ENCODE measurements around the gene SYCP2.
A peak's percentile ranks its signal among the peaks of the same experiment; 100 is the strongest.

SYCP2 gene

GRCh38 chr20:59948828-59949720 is 15.6 kb upstream of the SYCP2 start:
- H3K27ac ChIP-seq = peak overlapping the region; percentile 50
- TF ChIP-seq CTCF (conservative IDR thresholded peaks at IDR 0.05) = peak; percentile 88

- H3K27ac ChIP-seq = peak overlapping the region; percentile 50
- TF ChIP-seq CTCF (conservative IDR thresholded peaks at IDR 0.05) = no peak
Measured at GRCh38 chr20:59948212-59948611, 14.8 kb upstream of the SYCP2 start.

- no peak for TF ChIP-seq CTCF (conservative IDR thresholded peaks at IDR 0.05)
- H3K27ac ChIP-seq = peak overlapping the region; percentile 50
Measured at GRCh38 chr20:59947376-59947775, 13.9 kb upstream of the SYCP2 start.

GRCh38 chr20:59945731-59946130 is 12.3 kb upstream of the SYCP2 start:
- no peak for TF ChIP-seq CTCF (conservative IDR thresholded peaks at IDR 0.05)
- peak overlapping the region; percentile 98; the same call in 1 of the 2 replicates for H3K27ac ChIP-seq

GRCh38 chr20:59945175-59945574 is 11.7 kb upstream of the SYCP2 start:
- no peak for TF ChIP-seq CTCF (conservative IDR thresholded peaks at IDR 0.05)
- H3K27ac ChIP-seq = peak overlapping the region; percentile 98

- peak overlapping the region; percentile 98 for H3K27ac ChIP-seq
Measured at GRCh38 chr20:59944726-59945125, 11.3 kb upstream of the SYCP2 start.

GRCh38 chr20:59942245-59942644 is 8.8 kb upstream of the SYCP2 start:
- no peak for TF ChIP-seq CTCF (conservative IDR thresholded peaks at IDR 0.05)
- peak overlapping the region; percentile 98 for H3K27ac ChIP-seq

More at GRCh38 chr20:59944726-59945125, 11.3 kb upstream of the SYCP2 start:
- TF ChIP-seq CTCF (conservative IDR thresholded peaks at IDR 0.05) = no peak

All from VCaP (cell line).